CD14-positive monocyte (primary cell): ENCODE data around the gene STX8. TPM values are rescaled to one million over a fixed set of nuclear protein-coding genes. Genes with fewer than 3 reads are reported as not detected.

ENCODE experiments used
- DNase-seq, 3 donors: peaks; one replicate each; pipeline ENCODE4 v3.0.0-alpha.2; 2011 to 2022
- H2AFZ ChIP-seq: 2 replicates; pipeline ENCODE4 v1.6.0; 2012; ENCODE audit warnings: mild to moderate bottlenecking, low read depth, low read length, inconsistent platforms; ENCODE audit not compliant: insufficient read depth, poor library complexity, severe bottlenecking
- H3K27ac ChIP-seq, 2 donors: 1 replicate in 1 of 2; 2 replicates in 1 of 2; pipeline ENCODE4 v1.5.1; 2012 to 2013; ENCODE audit warnings: low read length in 2 of 2, control low read depth in 1 of 2, inconsistent platforms in 1 of 2, low read depth in 1 of 2, mild to moderate bottlenecking in 1 of 2
- H3K27me3 ChIP-seq, 2 donors: one replicate each; pipeline versions ENCODE4 v1.6.0 to v1.6.1; 2011 to 2013; ENCODE audit warnings: low read length in 2 of 2; ENCODE audit not compliant: control insufficient read depth in 2 of 2, insufficient read depth in 2 of 2
- H3K36me3 ChIP-seq, 2 donors: replicated peaks in 1 of 2; 1 replicate in 1 of 2; 2 replicates in 1 of 2; pipeline versions ENCODE4 v1.5.1 to v1.6.1; 2012 to 2013; ENCODE audit warnings: low read length in 2 of 2, control low read depth in 1 of 2, inconsistent platforms in 1 of 2, mild to moderate bottlenecking in 1 of 2; ENCODE audit not compliant: insufficient read depth in 2 of 2, control insufficient read depth in 1 of 2
- H3K4me1 ChIP-seq, 2 donors: 1 replicate in 1 of 2; 2 replicates in 1 of 2; pipeline versions ENCODE4 v1.5.1 to v1.6.1; 2012 to 2013; ENCODE audit warnings: low read length in 2 of 2, control low read depth in 1 of 2, inconsistent platforms in 1 of 2, mild to moderate bottlenecking in 1 of 2, moderate library complexity in 1 of 2; ENCODE audit not compliant: insufficient read depth in 2 of 2, control insufficient read depth in 1 of 2
- H3K4me2 ChIP-seq: replicated peaks from 2 replicates; pipeline ENCODE3; 2012; ENCODE audit warnings: low read length, moderate library complexity, mild to moderate bottlenecking; ENCODE audit not compliant: poor library complexity, severe bottlenecking; ENCODE audit errors: extremely low read depth
- H3K4me3 ChIP-seq, 3 experiments: fragments of 200-600 bp in 1 of 3; sonication (generic) in 1 of 3; replicated peaks in 1 of 3; 1 replicate in 2 of 3; 2 replicates in 1 of 3; pipeline ENCODE4 v1.5.1; 2011 to 2013; ENCODE audit warnings: low read length in 3 of 3, mild to moderate bottlenecking in 3 of 3, control low read depth in 2 of 3, low read depth in 2 of 3, inconsistent platforms in 1 of 3, moderate library complexity in 1 of 3
- H3K79me2 ChIP-seq: 2 replicates; pipeline ENCODE4 v1.6.0; 2012; ENCODE audit warnings: mild to moderate bottlenecking, control low read depth, inconsistent platforms, low read length, moderate library complexity; ENCODE audit not compliant: insufficient read depth
- H3K9ac ChIP-seq: 2 replicates; pipeline ENCODE4 v1.6.0; 2017; ENCODE audit warnings: low read length, mild to moderate bottlenecking; ENCODE audit not compliant: insufficient read depth, poor library complexity, severe bottlenecking
- H3K9me3 ChIP-seq, 2 donors: replicated peaks in 1 of 2; 1 replicate in 1 of 2; 2 replicates in 1 of 2; pipeline versions ENCODE4 v1.5.1 to v1.6.1; 2012 to 2013; ENCODE audit warnings: low read length in 2 of 2, control low read depth in 1 of 2; ENCODE audit not compliant: control insufficient read depth in 1 of 2, insufficient read depth in 1 of 2
- H4K20me1 ChIP-seq: 2 replicates; pipeline ENCODE4 v1.6.0; 2012; ENCODE audit warnings: mild to moderate bottlenecking, low read length, control low read depth, moderate library complexity; ENCODE audit not compliant: insufficient read depth
- H3K27ac Mint-ChIP-seq, 7 donors: one replicate each; pipeline ENCODE4 v1.8.0; 2020; ENCODE audit warnings: mild to moderate bottlenecking in 7 of 7, mixed read lengths in 7 of 7, moderate library complexity in 6 of 7, inconsistent platforms in 2 of 7
- H3K27me3 Mint-ChIP-seq, 3 donors: one replicate each; pipeline ENCODE4 v1.8.0; 2021 to 2022; ENCODE audit warnings: low read depth in 3 of 3, mild to moderate bottlenecking in 3 of 3, mixed read lengths in 3 of 3, moderate library complexity in 3 of 3, inconsistent platforms in 1 of 3
- H3K36me3 Mint-ChIP-seq, 2 donors: one replicate each; pipeline ENCODE4 v1.8.0; 2020; ENCODE audit warnings: mixed read lengths in 2 of 2, inconsistent platforms in 1 of 2, mild to moderate bottlenecking in 1 of 2
- H3K4me1 Mint-ChIP-seq: one replicate; pipeline ENCODE4 v1.8.0; 2020; ENCODE audit warnings: mild to moderate bottlenecking, mixed read lengths
- H3K4me3 Mint-ChIP-seq, 2 donors: one replicate each; pipeline ENCODE4 v1.8.0; 2020; ENCODE audit warnings: mild to moderate bottlenecking in 2 of 2, mixed read lengths in 2 of 2, moderate library complexity in 1 of 2
- H3K9me3 Mint-ChIP-seq, 7 donors: one replicate each; pipeline ENCODE4 v1.8.0; 2020 to 2022; ENCODE audit warnings: mixed read lengths in 7 of 7, mild to moderate bottlenecking in 6 of 7, moderate library complexity in 6 of 7, inconsistent platforms in 2 of 7
- WGBS: methylation state at CpG from one replicate; pipeline ENCODE4 v1.1.5; 2013; ENCODE audit warnings: missing lambda C conversion rate; ENCODE audit not compliant: insufficient coverage; 5-methylcytosine and 5-hydroxymethylcytosine counted together
- intact Hi-C, 2 donors: fragments of 100-400 bp; cut with micrococcal nuclease; formaldehyde crosslinking; loops; one replicate each; pipeline versions ENCODE4 v1.15.0 to v1.15.1; 2023
- polyA plus RNA-seq, 3 donors: library from polyadenylated mRNA; depleted of rRNA in 1 of 3; unstranded in 2 of 3; stranded (reverse) in 1 of 3; fragments of 300-500 nt in 2 of 3; fragments of >200 nt in 1 of 3; fragmentation: Illumina TruSeq in 2 of 3; gene quantifications; 1 replicate in 2 of 3; 2 replicates in 1 of 3; pipeline ENCODE4 v1.2.3, GENCODE V29; 2012 to 2021
- TF ChIP-seq, protein P1 (sequence below): fragments of 200-600 bp; IDR thresholded peaks from one replicate; pipeline ENCODE4 v1.8.0; 2022; ENCODE audit warnings: antibody characterized with exemption, mild to moderate bottlenecking

The STX8 gene
- polyA plus RNA-seq, 3 donors: 44.4 to 170 (median 142) TPM

DNA sequence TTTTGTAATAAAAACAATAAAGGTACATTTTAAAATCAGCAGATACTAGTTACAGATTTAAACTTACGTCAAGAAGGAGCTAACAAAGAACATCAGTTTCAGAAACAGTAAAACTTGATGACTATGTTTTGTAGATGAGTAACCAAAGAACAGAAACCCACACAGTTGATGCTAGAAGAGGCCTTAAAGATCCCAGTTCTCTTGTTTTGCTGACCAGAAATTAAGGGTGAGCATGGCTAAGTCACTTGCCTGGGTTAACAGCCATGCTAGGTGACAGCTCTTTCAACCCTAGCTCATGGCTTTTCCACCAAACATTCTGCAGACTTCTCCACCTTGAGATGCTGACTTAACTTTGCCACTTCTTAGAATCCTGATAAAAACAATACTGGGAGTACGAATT is 26.4 kb downstream of the STX8 start:
- no peaks in the 10 kb centered on the region for H3K27me3 Mint-ChIP-seq
- TF ChIP-seq, protein P1, sequence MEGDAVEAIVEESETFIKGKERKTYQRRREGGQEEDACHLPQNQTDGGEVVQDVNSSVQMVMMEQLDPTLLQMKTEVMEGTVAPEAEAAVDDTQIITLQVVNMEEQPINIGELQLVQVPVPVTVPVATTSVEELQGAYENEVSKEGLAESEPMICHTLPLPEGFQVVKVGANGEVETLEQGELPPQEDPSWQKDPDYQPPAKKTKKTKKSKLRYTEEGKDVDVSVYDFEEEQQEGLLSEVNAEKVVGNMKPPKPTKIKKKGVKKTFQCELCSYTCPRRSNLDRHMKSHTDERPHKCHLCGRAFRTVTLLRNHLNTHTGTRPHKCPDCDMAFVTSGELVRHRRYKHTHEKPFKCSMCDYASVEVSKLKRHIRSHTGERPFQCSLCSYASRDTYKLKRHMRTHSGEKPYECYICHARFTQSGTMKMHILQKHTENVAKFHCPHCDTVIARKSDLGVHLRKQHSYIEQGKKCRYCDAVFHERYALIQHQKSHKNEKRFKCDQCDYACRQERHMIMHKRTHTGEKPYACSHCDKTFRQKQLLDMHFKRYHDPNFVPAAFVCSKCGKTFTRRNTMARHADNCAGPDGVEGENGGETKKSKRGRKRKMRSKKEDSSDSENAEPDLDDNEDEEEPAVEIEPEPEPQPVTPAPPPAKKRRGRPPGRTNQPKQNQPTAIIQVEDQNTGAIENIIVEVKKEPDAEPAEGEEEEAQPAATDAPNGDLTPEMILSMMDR: no peak
- Histone ChIP-seq H4K20me1 (no peaks in the 10 kb centered on the region), H3K79me2 (no peaks in the 10 kb centered on the region), H3K36me3 (peaks cover 2 to 30% of the 10 kb centered on the region in 2 donors), H3K4me2 (no peak overlapping the region), H3K4me3 (no peak overlapping the region), H2AFZ (no peak overlapping the region), H3K27ac (no peak overlapping the region), H3K27me3 (no peaks in the 10 kb centered on the region), H3K9ac (no peak overlapping the region), H3K9me3 (no peaks in the 10 kb centered on the region), H3K4me1 (no peaks in the 10 kb centered on the region)
- no peak for DNase-seq
- intact Hi-C loops: no loop called here
- peaks cover 0 to 2% (median 0%) of the 10 kb centered on the region in 7 donors for H3K9me3 Mint-ChIP-seq
- H3K4me3 Mint-ChIP-seq: no peak overlapping the region
- peaks cover 34 to 46% of the 10 kb centered on the region in 2 donors for H3K36me3 Mint-ChIP-seq
- no CpG with 5 or more reads among the region's 2 CpGs for WGBS
- no peaks in the 10 kb centered on the region for H3K4me1 Mint-ChIP-seq
- H3K27ac Mint-ChIP-seq: no peak overlapping the region

DNA sequence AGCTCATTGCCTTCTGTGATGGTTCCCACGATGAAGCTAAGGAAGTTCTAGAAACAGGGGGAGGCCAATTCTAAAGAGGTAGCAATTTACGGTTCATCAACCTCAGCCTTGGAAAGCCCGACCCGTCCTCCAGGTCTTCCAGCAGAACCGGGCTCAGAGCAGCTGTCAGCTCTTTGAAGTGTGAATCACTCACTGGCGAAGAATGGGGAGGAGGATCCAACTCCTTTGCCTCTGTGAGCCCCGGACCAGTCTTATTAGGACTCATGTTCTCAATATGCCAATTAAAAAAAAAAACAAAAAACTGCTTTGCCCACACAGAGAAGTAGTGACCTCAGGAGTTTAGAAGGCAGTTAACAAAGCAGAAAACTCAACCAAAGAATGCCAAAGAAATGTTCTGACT is 31.4 kb downstream of the STX8 start:
- H3K36me3 ChIP-seq: peaks cover 5 to 28% of the 10 kb centered on the region in 2 donors
- DNase-seq: no peak
- Mint-ChIP-seq H3K27me3 (no peaks in the 10 kb centered on the region), H3K9me3 (peaks cover 0 to 2% (median 0%) of the 10 kb centered on the region in 7 donors), H3K4me3 (no peak overlapping the region), H3K4me1 (no peaks in the 10 kb centered on the region), H3K36me3 (peaks cover 33 to 44% of the 10 kb centered on the region in 2 donors), H3K27ac (no peak overlapping the region)
- H3K4me3 ChIP-seq: no peak overlapping the region
- WGBS: 98% methylated on average over 4 of the region's 7 CpGs
- H3K27me3 ChIP-seq: no peaks in the 10 kb centered on the region
- H3K9ac ChIP-seq: no peak overlapping the region
- H3K27ac ChIP-seq: no peak overlapping the region
- TF ChIP-seq, protein P1: no peak
- intact Hi-C loops: no loop called here
- no peaks in the 10 kb centered on the region for H3K79me2 ChIP-seq
- H3K9me3 ChIP-seq: no peaks in the 10 kb centered on the region
- no peak overlapping the region for H3K4me2 ChIP-seq
- H4K20me1 ChIP-seq: no peaks in the 10 kb centered on the region
- H3K4me1 ChIP-seq: no peaks in the 10 kb centered on the region
- no peak overlapping the region for H2AFZ ChIP-seq
